ENCODE data around the gene SULF2. TPM values are rescaled to one million over a fixed set of nuclear protein-coding genes. Genes with fewer than 3 reads are reported as not detected.

The SULF2 gene
- total and polyA plus RNA-seq, 2 donors (not counting 1 experiment from before 2014, with no cell fraction given): 1.2 to 1.7 TPM

GRCh38 chr20:47720636-47721427 is 64.4 kb downstream of the SULF2 start:
- Mint-ChIP-seq H3K9me3 (ENCODE audit: insufficient read depth) (no peaks in the 10 kb centered on the region), H3K4me1 (peaks cover 15% of the 10 kb centered on the region), H3K27ac (no peak overlapping the region), H3K27me3 (peaks cover 2% of the 10 kb centered on the region), H3K4me3 (no peak overlapping the region)
- Histone ChIP-seq H3K27me3 (replicated peaks in 1 of 4; ENCODE audit: control extremely low read depth in 1 of 4, control insufficient read depth in 3 of 4, insufficient read depth in 4 of 4, low read length in 3 of 4) (no peaks in the 10 kb centered on the region), H3K4me3 (ENCODE audit: control extremely low read depth in 1 of 5, extremely low read depth in 1 of 5, insufficient read depth in 1 of 5, low read depth in 2 of 5, low read length in 4 of 5) (no peak overlapping the region), H3K36me3 (replicated peaks in 1 of 2; ENCODE audit: control extremely low read depth in 1 of 2, control insufficient read depth in 1 of 2, extremely low read depth in 1 of 2, insufficient read depth in 2 of 2, low read length in 1 of 2) (no peaks in the 10 kb centered on the region), H3K4me2 (replicated peaks; ENCODE audit: low read depth, low read length, poor library complexity, severe bottlenecking) (no peak overlapping the region), H3K27ac (ENCODE audit: low read length in 2 of 2) (no peak overlapping the region), H2AFZ (ENCODE audit: insufficient read depth, low read depth, low read length, poor library complexity, severe bottlenecking) (no peak overlapping the region), H4K20me1 (ENCODE audit: control insufficient read depth, insufficient read depth, low read length, poor library complexity, severe bottlenecking) (no peaks in the 10 kb centered on the region), H3K4me1 (ENCODE audit: control insufficient read depth in 2 of 2, insufficient read depth in 2 of 2, low read length in 2 of 2) (peaks cover 7 to 8% of the 10 kb centered on the region in 2 donors), H3K79me2 (ENCODE audit: control insufficient read depth, insufficient read depth, low read length) (no peaks in the 10 kb centered on the region), H3K9me3 (ENCODE audit: control extremely low read depth in 1 of 3, control insufficient read depth in 2 of 3, insufficient read depth in 1 of 3, low read length in 2 of 3) (no peaks in the 10 kb centered on the region), H3K9ac (ENCODE audit: low read length) (no peak overlapping the region)
- ATAC-seq (ENCODE audit: low read depth) (no peak), DNase-seq (no peak)
- POLR2A ChIA-PET: no interaction called here
- TF ChIP-seq CTCF (IDR thresholded peaks at IDR 0.05) (no peak), EZH2 (IDR thresholded peaks at IDR 0.05; ENCODE audit: borderline replicate concordance, insufficient read depth, low read depth, low read length, poor library complexity, severe bottlenecking) (no peak)
- no CpG with 5 or more reads among the region's 7 CpGs for WGBS (ENCODE audit: insufficient coverage)
- CTCF ChIA-PET: interaction anchor here (0.6 to 2.2 kb wide), 4 partner anchors 54 to 1165 kb away, joined by 3 to 11 read pairs (median 4); no protein-coding TSS in a partner anchor
- intact Hi-C loops (cut with micrococcal nuclease): no loop called here

- TF ChIP-seq EZH2 (IDR thresholded peaks at IDR 0.05; ENCODE audit: borderline replicate concordance, insufficient read depth, low read depth, low read length, poor library complexity, severe bottlenecking): no peak
- no peak for TF ChIP-seq CTCF (IDR thresholded peaks at IDR 0.05)
- no peak overlapping the region for H3K27ac ChIP-seq (ENCODE audit: low read length in 2 of 2)
- Mint-ChIP-seq H3K27ac (no peak overlapping the region), H3K27me3 (peaks cover 9% of the 10 kb centered on the region), H3K4me3 (no peak overlapping the region), H3K4me1 (peaks cover 7% of the 10 kb centered on the region), H3K9me3 (ENCODE audit: insufficient read depth) (no peaks in the 10 kb centered on the region)
- H3K4me3 ChIP-seq (ENCODE audit: control extremely low read depth in 1 of 5, extremely low read depth in 1 of 5, insufficient read depth in 1 of 5, low read depth in 2 of 5, low read length in 4 of 5): no peak overlapping the region
- H3K4me1 ChIP-seq (ENCODE audit: control insufficient read depth in 2 of 2, insufficient read depth in 2 of 2, low read length in 2 of 2): no peaks in the 10 kb centered on the region
- POLR2A ChIA-PET: no interaction called here
- no peak overlapping the region for H3K4me2 ChIP-seq (replicated peaks; ENCODE audit: low read depth, low read length, poor library complexity, severe bottlenecking)
- CTCF ChIA-PET: interaction anchor here (3.0 kb wide), 1 partner anchor 901 kb away, joined by 10 read pairs; no protein-coding TSS in a partner anchor
- WGBS (ENCODE audit: insufficient coverage): 100% methylated on average over 1 of the region's 2 CpGs
- H3K36me3 ChIP-seq (replicated peaks in 1 of 2; ENCODE audit: control extremely low read depth in 1 of 2, control insufficient read depth in 1 of 2, extremely low read depth in 1 of 2, insufficient read depth in 2 of 2, low read length in 1 of 2): no peaks in the 10 kb centered on the region
- intact Hi-C loops (cut with micrococcal nuclease): no loop called here
- no peak overlapping the region for H3K9ac ChIP-seq (ENCODE audit: low read length)
- no peaks in the 10 kb centered on the region for H3K27me3 ChIP-seq (replicated peaks in 1 of 4; ENCODE audit: control extremely low read depth in 1 of 4, control insufficient read depth in 3 of 4, insufficient read depth in 4 of 4, low read length in 3 of 4)
- H2AFZ ChIP-seq (ENCODE audit: insufficient read depth, low read depth, low read length, poor library complexity, severe bottlenecking): no peak overlapping the region
- H4K20me1 ChIP-seq (ENCODE audit: control insufficient read depth, insufficient read depth, low read length, poor library complexity, severe bottlenecking): no peaks in the 10 kb centered on the region
- no peaks in the 10 kb centered on the region for H3K79me2 ChIP-seq (ENCODE audit: control insufficient read depth, insufficient read depth, low read length)
- H3K9me3 ChIP-seq (ENCODE audit: control extremely low read depth in 1 of 3, control insufficient read depth in 2 of 3, insufficient read depth in 1 of 3, low read length in 2 of 3): no peaks in the 10 kb centered on the region
- DNase-seq (no peak), ATAC-seq (ENCODE audit: low read depth) (no peak)
Measured at GRCh38 chr20:47719625-47720024, 65.7 kb downstream of the SULF2 start.
